NCI-H2196 (cell line): ENCODE measurements around the gene OPCML.

Experiments used
- DNase-seq: peaks from one replicate; lab custom pipeline; 2025; ENCODE audit not compliant: unreplicated experiment; lab: John Stamatoyannopoulos, UW

Gene OPCML

GRCh38 chr11:132704781-132705375, 827.4 kb downstream of the OPCML start:
- no peak for DNase-seq

GRCh38 chr11:132692891-132693290, 839.4 kb downstream of the OPCML start:
- no peak for DNase-seq

- no peak for DNase-seq
These were observed 840.3 kb downstream of the OPCML start for GRCh38 chr11:132691848-132692550.

- no peak for DNase-seq
These were observed 845.4 kb downstream of the OPCML start for GRCh38 chr11:132686886-132687285.

GRCh38 chr11:132685174-132685611, 847.1 kb downstream of the OPCML start:
- DNase-seq = no peak

GRCh38 chr11:132683602-132684001, 848.7 kb downstream of the OPCML start:
- no peak for DNase-seq

- no peak for DNase-seq
These were observed 850.3 kb downstream of the OPCML start for GRCh38 chr11:132681971-132682370.

- no peak for DNase-seq
These were observed 851.7 kb downstream of the OPCML start for GRCh38 chr11:132680584-132680983.

GRCh38 chr11:132674151-132674550, 858.1 kb downstream of the OPCML start:
- no peak for DNase-seq

GRCh38 chr11:132671851-132672370, 860.4 kb downstream of the OPCML start:
- no peak for DNase-seq

GRCh38 chr11:132670921-132671675, 861.2 kb downstream of the OPCML start:
- no peak for DNase-seq

GRCh38 chr11:132669949-132670348, 862.4 kb downstream of the OPCML start:
- no peak for DNase-seq

- DNase-seq = no peak
These were observed 867.1 kb downstream of the OPCML start for GRCh38 chr11:132665205-132665604.

- no peak for DNase-seq
These were observed 873.6 kb downstream of the OPCML start for GRCh38 chr11:132658696-132659095.

GRCh38 chr11:132658004-132658403, 874.3 kb downstream of the OPCML start:
- no peak for DNase-seq

- DNase-seq = no peak
These were observed 877.0 kb downstream of the OPCML start for GRCh38 chr11:132655187-132655855.

GRCh38 chr11:132653237-132653636, 879.1 kb downstream of the OPCML start:
- no peak for DNase-seq

- no peak for DNase-seq
These were observed 881.2 kb downstream of the OPCML start for GRCh38 chr11:132650969-132651720.

GRCh38 chr11:132649277-132649676, 883.0 kb downstream of the OPCML start:
- DNase-seq = no peak

- DNase-seq = no peak
These were observed 883.5 kb downstream of the OPCML start for GRCh38 chr11:132648851-132649250.

- DNase-seq = no peak
These were observed 885.4 kb downstream of the OPCML start for GRCh38 chr11:132646890-132647289.
